Activated B cell treated with CpG ODN at 0.5 μM for 24 hours (primary cell): Measurements from ENCODE around the gene MALRD1. TPM values are rescaled to one million over a fixed set of nuclear protein-coding genes. Genes with fewer than 3 reads are reported as not detected.
A peak's percentile ranks its signal among the peaks of the same experiment; 100 is the strongest.

Source experiments
- ATAC-seq: fragments of 200-7000 bp; cut with Tn5 transposase; one replicate; pipeline ENCODE4 v1.10.0; 2021; ENCODE audit warnings: low read depth, mild to moderate bottlenecking, moderate library complexity
- CTCF ChIA-PET: fragments of 350-600 bp; sonication (Branson Sonifier 250); formaldehyde crosslinking; loops from one replicate; lab custom pipeline; 2021; ENCODE audit warnings: antibody characterized with exemption; lab: Charles Lee
- POLR2A ChIA-PET: fragments of 350-600 bp; sonication (Branson Sonifier 250); formaldehyde crosslinking; loops from one replicate; lab custom pipeline; 2021; ENCODE audit warnings: antibody characterized with exemption; lab: Charles Lee
- DNase-seq: peaks from one replicate; pipeline ENCODE4 v3.0.0; 2022
- H3K27ac Mint-ChIP-seq: one replicate; pipeline ENCODE4 v1.8.0; 2020; ENCODE audit warnings: mixed read lengths
- H3K27me3 Mint-ChIP-seq: one replicate; pipeline ENCODE4 v1.8.0; 2021; ENCODE audit warnings: mixed read lengths
- H3K36me3 Mint-ChIP-seq: one replicate; pipeline ENCODE4 v1.8.0; 2021; ENCODE audit warnings: low read depth, mixed read lengths
- H3K4me1 Mint-ChIP-seq: one replicate; pipeline ENCODE4 v1.8.0; 2021; ENCODE audit warnings: mixed read lengths
- H3K4me3 Mint-ChIP-seq: one replicate; pipeline ENCODE4 v1.8.0; 2020; ENCODE audit warnings: mild to moderate bottlenecking, mixed read lengths
- H3K9me3 Mint-ChIP-seq: one replicate; pipeline ENCODE4 v1.8.0; 2020; ENCODE audit warnings: mixed read lengths
- intact Hi-C: fragments of 100-400 bp; cut with micrococcal nuclease; formaldehyde crosslinking; loops from one replicate; pipeline ENCODE4 v1.15.1; 2024
- total RNA-seq: library from RNA; stranded (reverse); gene quantifications from 2 replicates; pipeline ENCODE4 v1.2.3, GENCODE V29; 2022
- TF ChIP-seq, protein P1 (sequence below): fragments of 200-600 bp; IDR thresholded peaks from one replicate; pipeline ENCODE4 v1.8.0; 2022; ENCODE audit warnings: antibody characterized with exemption, mild to moderate bottlenecking

The MALRD1 gene
- total RNA-seq, 1 donor from 2014 or later = not detected

DNA sequence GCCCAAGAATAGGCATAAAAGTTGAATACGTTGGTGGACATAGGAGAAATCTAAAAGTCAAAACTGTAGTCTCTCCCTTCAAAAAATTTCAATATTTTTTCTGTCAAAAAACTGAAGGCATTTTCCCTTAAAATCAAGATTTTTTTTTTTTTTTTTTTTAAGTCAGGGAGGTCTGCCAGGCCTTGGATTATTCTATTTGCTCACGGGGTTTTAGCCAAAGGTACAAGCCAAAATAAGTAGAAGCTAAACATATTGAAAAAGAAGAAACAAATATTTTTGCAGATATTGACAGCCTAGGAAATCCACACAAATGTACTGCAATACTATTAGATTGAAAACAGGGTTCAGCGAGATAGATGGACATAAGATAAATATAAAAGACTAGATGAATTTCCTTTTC, 577.6 kb downstream of the MALRD1 start:
- ChIA-PET POLR2A (no interaction called here), CTCF (no interaction called here)
- ATAC-seq (no peak), DNase-seq (no peak)
- no peaks in the 10 kb centered on the region for H3K27me3 Mint-ChIP-seq
- no peaks in the 10 kb centered on the region for H3K4me1 Mint-ChIP-seq
- no peak overlapping the region for H3K4me3 Mint-ChIP-seq
- no peaks in the 10 kb centered on the region for H3K9me3 Mint-ChIP-seq
- intact Hi-C loops = no loop called here
- TF ChIP-seq, protein P1, sequence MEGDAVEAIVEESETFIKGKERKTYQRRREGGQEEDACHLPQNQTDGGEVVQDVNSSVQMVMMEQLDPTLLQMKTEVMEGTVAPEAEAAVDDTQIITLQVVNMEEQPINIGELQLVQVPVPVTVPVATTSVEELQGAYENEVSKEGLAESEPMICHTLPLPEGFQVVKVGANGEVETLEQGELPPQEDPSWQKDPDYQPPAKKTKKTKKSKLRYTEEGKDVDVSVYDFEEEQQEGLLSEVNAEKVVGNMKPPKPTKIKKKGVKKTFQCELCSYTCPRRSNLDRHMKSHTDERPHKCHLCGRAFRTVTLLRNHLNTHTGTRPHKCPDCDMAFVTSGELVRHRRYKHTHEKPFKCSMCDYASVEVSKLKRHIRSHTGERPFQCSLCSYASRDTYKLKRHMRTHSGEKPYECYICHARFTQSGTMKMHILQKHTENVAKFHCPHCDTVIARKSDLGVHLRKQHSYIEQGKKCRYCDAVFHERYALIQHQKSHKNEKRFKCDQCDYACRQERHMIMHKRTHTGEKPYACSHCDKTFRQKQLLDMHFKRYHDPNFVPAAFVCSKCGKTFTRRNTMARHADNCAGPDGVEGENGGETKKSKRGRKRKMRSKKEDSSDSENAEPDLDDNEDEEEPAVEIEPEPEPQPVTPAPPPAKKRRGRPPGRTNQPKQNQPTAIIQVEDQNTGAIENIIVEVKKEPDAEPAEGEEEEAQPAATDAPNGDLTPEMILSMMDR = no peak
- H3K36me3 Mint-ChIP-seq = no peaks in the 10 kb centered on the region
- no peak overlapping the region for H3K27ac Mint-ChIP-seq

GRCh38 chr10:19628767-19629560, 580.4 kb downstream of the MALRD1 start:
- Mint-ChIP-seq H3K4me3 (no peak overlapping the region), H3K9me3 (no peaks in the 10 kb centered on the region), H3K36me3 (no peaks in the 10 kb centered on the region), H3K4me1 (no peaks in the 10 kb centered on the region), H3K27me3 (no peaks in the 10 kb centered on the region), H3K27ac (no peak overlapping the region)
- ATAC-seq (no peak), DNase-seq (no peak)
- TF ChIP-seq, protein P1 = no peak
- ChIA-PET CTCF (no interaction called here), POLR2A (no interaction called here)
- intact Hi-C loops = no loop called here

GRCh38 chr10:19629567-19629966, 581.0 kb downstream of the MALRD1 start:
- Mint-ChIP-seq H3K27me3 (no peaks in the 10 kb centered on the region), H3K4me1 (no peaks in the 10 kb centered on the region), H3K9me3 (no peaks in the 10 kb centered on the region), H3K36me3 (no peaks in the 10 kb centered on the region), H3K27ac (no peak overlapping the region), H3K4me3 (no peak overlapping the region)
- POLR2A ChIA-PET = no interaction called here
- DNase-seq = no peak
- no peak for ATAC-seq
- TF ChIP-seq, protein P1 = no peak
- CTCF ChIA-PET = no interaction called here
- intact Hi-C loops = no loop called here

GRCh38 chr10:19634163-19634562, 585.6 kb downstream of the MALRD1 start:
- POLR2A ChIA-PET = no interaction called here
- TF ChIP-seq, protein P1 = no peak
- peaks cover 5% of the 10 kb centered on the region for H3K4me1 Mint-ChIP-seq
- H3K27me3 Mint-ChIP-seq = no peaks in the 10 kb centered on the region
- H3K9me3 Mint-ChIP-seq = peaks cover 3% of the 10 kb centered on the region
- ATAC-seq (no peak), DNase-seq (no peak)
- H3K4me3 Mint-ChIP-seq = no peak overlapping the region
- intact Hi-C loops = no loop called here
- CTCF ChIA-PET = no interaction called here
- no peaks in the 10 kb centered on the region for H3K36me3 Mint-ChIP-seq
- H3K27ac Mint-ChIP-seq = no peak overlapping the region

DNA sequence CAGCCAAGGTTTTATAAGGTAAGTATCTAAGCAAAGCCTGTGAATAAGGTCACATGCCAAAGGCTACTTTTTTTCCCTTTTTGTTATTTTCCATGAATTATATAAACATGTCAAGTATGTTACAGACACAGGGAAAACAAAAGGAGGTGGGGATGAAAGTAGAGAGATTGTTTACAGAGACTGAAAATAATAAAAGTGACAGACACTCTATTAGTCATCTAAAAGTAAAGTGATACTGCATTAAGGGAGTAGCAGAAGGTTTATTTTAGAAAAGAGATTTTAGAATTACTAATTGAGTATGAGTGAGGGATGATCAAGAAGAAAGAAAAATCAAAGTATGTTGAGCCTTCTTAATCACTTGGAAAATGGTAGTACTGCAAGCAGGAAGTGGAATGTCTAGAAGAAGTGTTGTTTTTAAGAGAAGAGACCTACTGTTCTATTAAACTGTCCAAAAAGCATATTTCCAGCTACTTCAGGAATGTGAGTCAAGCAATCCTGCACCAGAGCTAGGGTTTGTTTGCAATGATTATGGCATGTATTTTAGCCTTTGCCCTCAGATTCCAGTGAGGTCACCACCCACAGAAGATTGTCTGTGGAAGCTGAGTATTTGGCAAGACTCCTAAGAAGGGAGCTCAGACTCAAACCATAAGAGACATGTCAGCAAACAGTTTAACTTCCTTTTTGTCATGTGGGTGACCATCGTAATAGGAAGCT, 589.7 kb downstream of the MALRD1 start:
- intact Hi-C loops = no loop called here
- Mint-ChIP-seq H3K36me3 (no peaks in the 10 kb centered on the region), H3K27ac (no peak overlapping the region), H3K4me3 (peak overlapping the region; percentile 59), H3K4me1 (peaks cover 5% of the 10 kb centered on the region), H3K27me3 (no peaks in the 10 kb centered on the region), H3K9me3 (peaks cover 3% of the 10 kb centered on the region)
- ChIA-PET POLR2A (no interaction called here), CTCF (no interaction called here)
- ATAC-seq (no peak), DNase-seq (no peak)
- TF ChIP-seq, protein P1 = no peak
